A549 (cell line): ENCODE data around the gene NDUFA11.

Experiments used
- CTCF ChIP-seq: fragments of >200 bp; sonication (Bioruptor Twin); formaldehyde crosslinking; IDR thresholded peaks from 3 replicates; pipeline ENCODE4 v1.5.1; 2016
- NPAS2 ChIP-seq: fragments of 250-450 bp; sonication (Bioruptor Pico); IDR thresholded peaks from 2 replicates; pipeline ENCODE4 v1.8.0; 2022; ENCODE audit warnings: mild to moderate bottlenecking, moderate library complexity, borderline replicate concordance

- TF ChIP-seq CTCF (no peak), NPAS2 (CRISPR knock-in tag) (no peak)
These were observed 6.2 kb downstream of the NDUFA11 start for GRCh38 chr19:5897189-5897969.
